Lower leg skin (tissue), 4 donors: ENCODE data around the gene TIAM2. TPM values are rescaled to one million over a fixed set of nuclear protein-coding genes. Genes with fewer than 3 reads are reported as not detected.

Experiments used
- DNase-seq, 2 donors: peaks; one replicate each; pipeline ENCODE4 v3.0.0-alpha.2; 2019; ENCODE audit warnings: low spot score in 2 of 2
- H3K4me3 ChIP-seq: fragments of 200-600 bp; sonication (generic); 2 replicates; pipeline ENCODE4 v1.5.1; 2017; ENCODE audit warnings: mild to moderate bottlenecking, low read depth; ENCODE audit not compliant: poor library complexity, severe bottlenecking
- POLR2A ChIP-seq, 2 donors: fragments of 450-650 bp; IDR thresholded peaks; one replicate each; pipeline ENCODE4 v1.6.1; 2016 to 2017; ENCODE audit warnings: antibody characterized with exemption in 2 of 2, mild to moderate bottlenecking in 1 of 2, moderate library complexity in 1 of 2
- WGBS, 2 donors: methylation state at CpG; one replicate each; pipeline ENCODE4 v1.1.5; 2018; 5-methylcytosine and 5-hydroxymethylcytosine counted together
- intact Hi-C: fragments of 100-400 bp; cut with DNase I; formaldehyde crosslinking; loops from one replicate; pipeline ENCODE4 v1.15.0; 2023; ENCODE audit warnings: low total_unique reads
- total RNA-seq, 4 donors: library from RNA; depleted of rRNA; stranded (reverse); fragments of >200 nt; gene quantifications; one replicate each; pipeline ENCODE4 v1.1.0, GENCODE V29; 2016
- TF ChIP-seq, protein P1 (sequence below), 3 donors: fragments of 450-650 bp; IDR thresholded peaks; one replicate each; pipeline ENCODE4 v1.5.1; 2016; ENCODE audit warnings: antibody characterized with exemption in 3 of 3, mild to moderate bottlenecking in 3 of 3, moderate library complexity in 2 of 3

TIAM2 gene
- total RNA-seq, 4 donors from 2014 or later, result 5.4 to 11.0 (median 7.4) TPM

DNA sequence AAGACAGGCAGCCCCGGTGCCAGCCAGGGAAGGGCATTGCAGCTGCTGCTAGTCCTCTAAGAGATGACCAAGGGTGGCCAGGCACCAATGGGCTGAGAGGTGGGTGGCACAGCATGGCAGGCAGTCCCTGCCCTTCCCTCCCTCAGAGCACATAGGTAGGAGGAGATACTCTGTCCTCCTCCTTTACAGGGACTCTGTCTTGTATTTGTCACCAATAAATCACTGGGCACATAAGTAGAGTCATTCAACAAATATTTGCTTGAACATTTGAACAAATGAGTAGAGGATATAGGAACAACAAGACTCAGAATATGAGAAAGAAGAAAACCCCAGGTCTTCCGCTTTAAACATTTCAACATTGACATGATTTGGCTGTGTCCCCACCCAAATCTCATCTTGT, 199.3 kb downstream of the TIAM2 start:
- TF ChIP-seq, protein P1, sequence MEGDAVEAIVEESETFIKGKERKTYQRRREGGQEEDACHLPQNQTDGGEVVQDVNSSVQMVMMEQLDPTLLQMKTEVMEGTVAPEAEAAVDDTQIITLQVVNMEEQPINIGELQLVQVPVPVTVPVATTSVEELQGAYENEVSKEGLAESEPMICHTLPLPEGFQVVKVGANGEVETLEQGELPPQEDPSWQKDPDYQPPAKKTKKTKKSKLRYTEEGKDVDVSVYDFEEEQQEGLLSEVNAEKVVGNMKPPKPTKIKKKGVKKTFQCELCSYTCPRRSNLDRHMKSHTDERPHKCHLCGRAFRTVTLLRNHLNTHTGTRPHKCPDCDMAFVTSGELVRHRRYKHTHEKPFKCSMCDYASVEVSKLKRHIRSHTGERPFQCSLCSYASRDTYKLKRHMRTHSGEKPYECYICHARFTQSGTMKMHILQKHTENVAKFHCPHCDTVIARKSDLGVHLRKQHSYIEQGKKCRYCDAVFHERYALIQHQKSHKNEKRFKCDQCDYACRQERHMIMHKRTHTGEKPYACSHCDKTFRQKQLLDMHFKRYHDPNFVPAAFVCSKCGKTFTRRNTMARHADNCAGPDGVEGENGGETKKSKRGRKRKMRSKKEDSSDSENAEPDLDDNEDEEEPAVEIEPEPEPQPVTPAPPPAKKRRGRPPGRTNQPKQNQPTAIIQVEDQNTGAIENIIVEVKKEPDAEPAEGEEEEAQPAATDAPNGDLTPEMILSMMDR (IDR thresholded peaks at IDR 0.05), result no peak
- TF ChIP-seq POLR2A (IDR thresholded peaks at IDR 0.05), result no peak
- no peak overlapping the region for H3K4me3 ChIP-seq
- WGBS, 2 donors, result 94 to 99% methylated on average over 2 of the region's 2 CpGs
- intact Hi-C loops, result no loop called here
- DNase-seq, result no peak

DNA sequence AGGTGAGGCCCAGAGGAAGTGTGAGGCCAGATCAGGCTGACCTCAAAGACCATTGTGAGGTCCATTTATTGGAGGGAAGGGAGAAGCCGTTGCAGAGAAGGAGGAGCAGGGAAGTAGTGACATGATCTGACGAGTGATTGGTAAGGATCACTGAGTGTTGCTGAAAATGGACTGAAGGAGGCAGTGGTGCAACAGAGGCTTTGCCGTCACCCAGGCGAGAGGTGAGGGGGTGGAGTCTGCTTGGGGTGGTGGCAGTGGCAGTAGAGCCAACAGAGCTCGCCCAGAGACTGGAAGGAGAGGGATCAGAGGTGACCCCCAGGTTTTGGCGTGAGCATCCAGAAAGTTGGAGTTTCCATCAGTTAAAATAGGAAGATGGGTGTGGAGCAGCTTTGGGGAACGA, 200.8 kb downstream of the TIAM2 start:
- TF ChIP-seq POLR2A (IDR thresholded peaks at IDR 0.05), result no peak
- TF ChIP-seq, protein P1 (IDR thresholded peaks at IDR 0.05), result no peak
- intact Hi-C loops, result no loop called here
- 93 to 95% methylated on average over 7 of the region's 7 CpGs for WGBS, 2 donors
- no peak overlapping the region for H3K4me3 ChIP-seq
- no peak for DNase-seq

DNA sequence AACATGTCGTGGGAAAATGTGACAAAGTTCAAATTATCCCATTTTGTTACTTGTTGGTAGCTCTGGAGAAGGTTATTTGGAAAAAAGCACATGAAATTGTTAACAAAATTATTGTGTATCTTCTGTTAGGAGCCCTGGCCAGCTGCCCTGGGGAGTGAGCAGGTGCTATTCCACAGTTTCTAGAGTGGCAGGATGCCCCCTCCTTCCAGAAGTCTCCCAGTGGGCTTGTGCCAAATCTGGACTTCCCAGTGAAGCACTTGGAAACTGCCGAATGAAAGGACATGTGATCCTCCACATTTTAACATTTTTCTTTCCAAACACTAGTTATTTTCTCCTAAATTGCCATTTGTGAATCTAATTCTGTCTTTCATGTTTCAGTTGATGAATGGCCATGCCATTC, 201.8 kb downstream of the TIAM2 start:
- intact Hi-C loops, result no loop called here
- 66 to 70% methylated on average over 2 of the region's 2 CpGs for WGBS, 2 donors
- DNase-seq, result no peak
- H3K4me3 ChIP-seq, result no peak overlapping the region
- TF ChIP-seq, protein P1 (IDR thresholded peaks at IDR 0.05), result no peak
- TF ChIP-seq POLR2A (IDR thresholded peaks at IDR 0.05), result no peak

GRCh38 chr6:155197932-155198331, 202.8 kb downstream of the TIAM2 start:
- TF ChIP-seq POLR2A (IDR thresholded peaks at IDR 0.05), result no peak
- TF ChIP-seq, protein P1 (IDR thresholded peaks at IDR 0.05), result no peak
- no peak overlapping the region for H3K4me3 ChIP-seq
- intact Hi-C loops, result no loop called here
- WGBS, 2 donors, result 87 to 98% methylated on average over 2 of the region's 2 CpGs
- no peak for DNase-seq

GRCh38 chr6:155200012-155200411, 204.9 kb downstream of the TIAM2 start:
- WGBS, 2 donors, result 88 to 89% methylated on average over 2 of the region's 2 CpGs
- TF ChIP-seq POLR2A (IDR thresholded peaks at IDR 0.05), result no peak
- TF ChIP-seq, protein P1 (IDR thresholded peaks at IDR 0.05), result no peak

GRCh38 chr6:155201461-155202226, 206.5 kb downstream of the TIAM2 start:
- no peak overlapping the region for H3K4me3 ChIP-seq
- WGBS, 2 donors, result 61 to 71% methylated on average over 7 of the region's 7 CpGs
- TF ChIP-seq POLR2A (IDR thresholded peaks at IDR 0.05), result no peak
- TF ChIP-seq, protein P1 (IDR thresholded peaks at IDR 0.05), result no peak
- intact Hi-C loops, result no loop called here
- no peak for DNase-seq

More at GRCh38 chr6:155200012-155200411, 204.9 kb downstream of the TIAM2 start:
- no peak overlapping the region for H3K4me3 ChIP-seq
- intact Hi-C loops, result no loop called here
- DNase-seq, result no peak
